ENCODE measurements around the gene GALNT14.

Gene GALNT14

GRCh38 chr2:31053929-31054782 is 84.1 kb downstream of the GALNT14 start:
- DNase-seq (no peak), ATAC-seq (replicated peaks) (no peak)
- no peaks in the 10 kb centered on the region for H3K9me3 Mint-ChIP-seq
- peaks cover 23 to 48% of the 10 kb centered on the region in 2 donors for H3K27me3 Mint-ChIP-seq
- no peak overlapping the region for H3K27ac Mint-ChIP-seq
- H3K4me1 Mint-ChIP-seq (ENCODE audit: low read depth in 2 of 2) = no peaks in the 10 kb centered on the region
- H3K4me3 Mint-ChIP-seq = no peak overlapping the region
- no peaks in the 10 kb centered on the region for H3K36me3 Mint-ChIP-seq (ENCODE audit: insufficient read depth)

- no peak for DNase-seq
- H3K4me3 Mint-ChIP-seq = no peak overlapping the region
These were observed 86.0 kb downstream of the GALNT14 start for GRCh38 chr2:31052284-31052683.

GRCh38 chr2:31051258-31052140 is 86.7 kb downstream of the GALNT14 start:
- DNase-seq (no peak), ATAC-seq (replicated peaks) (no peak)
- H3K4me1 Mint-ChIP-seq (ENCODE audit: low read depth in 2 of 2) = no peaks in the 10 kb centered on the region
- no peak overlapping the region for H3K27ac Mint-ChIP-seq
- H3K9me3 Mint-ChIP-seq = no peaks in the 10 kb centered on the region
- no peak overlapping the region for H3K4me3 Mint-ChIP-seq
- H3K36me3 Mint-ChIP-seq (ENCODE audit: insufficient read depth) = no peaks in the 10 kb centered on the region
- peaks cover 21 to 42% of the 10 kb centered on the region in 2 donors for H3K27me3 Mint-ChIP-seq

More at GRCh38 chr2:31052284-31052683, 86.0 kb downstream of the GALNT14 start:
- no peak for ATAC-seq (replicated peaks)
- Mint-ChIP-seq H3K4me1 (ENCODE audit: low read depth in 2 of 2) (no peaks in the 10 kb centered on the region), H3K27ac (no peak overlapping the region), H3K9me3 (no peaks in the 10 kb centered on the region), H3K36me3 (ENCODE audit: insufficient read depth) (no peaks in the 10 kb centered on the region), H3K27me3 (peaks cover 21 to 42% of the 10 kb centered on the region in 2 donors)

- Mint-ChIP-seq H3K27ac (no peak overlapping the region), H3K27me3 (peaks cover 21 to 42% of the 10 kb centered on the region in 2 donors), H3K9me3 (no peaks in the 10 kb centered on the region), H3K36me3 (ENCODE audit: insufficient read depth) (no peaks in the 10 kb centered on the region), H3K4me3 (no peak overlapping the region), H3K4me1 (ENCODE audit: low read depth in 2 of 2) (no peaks in the 10 kb centered on the region)
- DNase-seq = no peak
- no peak for ATAC-seq (replicated peaks)
These were observed 88.2 kb downstream of the GALNT14 start for GRCh38 chr2:31049916-31050588.

GRCh38 chr2:31049264-31049663 is 89.0 kb downstream of the GALNT14 start:
- H3K27me3 Mint-ChIP-seq = peaks cover 17 to 42% of the 10 kb centered on the region in 2 donors
- no peaks in the 10 kb centered on the region for H3K4me1 Mint-ChIP-seq (ENCODE audit: low read depth in 2 of 2)
- ATAC-seq (replicated peaks) (no peak), DNase-seq (no peak)
- H3K9me3 Mint-ChIP-seq = no peaks in the 10 kb centered on the region
- no peak overlapping the region for H3K4me3 Mint-ChIP-seq
- H3K36me3 Mint-ChIP-seq (ENCODE audit: insufficient read depth) = no peaks in the 10 kb centered on the region
- H3K27ac Mint-ChIP-seq = no peak overlapping the region

- Mint-ChIP-seq H3K36me3 (ENCODE audit: insufficient read depth) (no peaks in the 10 kb centered on the region), H3K27ac (no peak overlapping the region), H3K27me3 (peaks cover 7 to 29% of the 10 kb centered on the region in 2 donors), H3K4me1 (ENCODE audit: low read depth in 2 of 2) (no peaks in the 10 kb centered on the region), H3K4me3 (no peak overlapping the region), H3K9me3 (no peaks in the 10 kb centered on the region)
- ATAC-seq (replicated peaks) = no peak
- no peak for DNase-seq
These were observed 90.6 kb downstream of the GALNT14 start for GRCh38 chr2:31047599-31047998.

- no peaks in the 10 kb centered on the region for H3K36me3 Mint-ChIP-seq (ENCODE audit: insufficient read depth)
These were observed 99.9 kb downstream of the GALNT14 start for GRCh38 chr2:31038385-31038784.

GRCh38 chr2:31037058-31037457 is 101.2 kb downstream of the GALNT14 start:
- Mint-ChIP-seq H3K36me3 (ENCODE audit: insufficient read depth) (no peaks in the 10 kb centered on the region), H3K9me3 (peaks cover 11 to 12% of the 10 kb centered on the region in 2 donors), H3K4me1 (ENCODE audit: low read depth in 2 of 2) (no peaks in the 10 kb centered on the region), H3K27me3 (peaks cover 0 to 15% of the 10 kb centered on the region in 2 donors), H3K27ac (no peak overlapping the region), H3K4me3 (no peak overlapping the region)
- ATAC-seq (replicated peaks) (no peak), DNase-seq (no peak)

More at GRCh38 chr2:31038385-31038784, 99.9 kb downstream of the GALNT14 start:
- Mint-ChIP-seq H3K27me3 (peaks cover 0 to 12% of the 10 kb centered on the region in 2 donors), H3K27ac (no peak overlapping the region), H3K4me3 (no peak overlapping the region), H3K9me3 (peaks cover 11 to 12% of the 10 kb centered on the region in 2 donors), H3K4me1 (ENCODE audit: low read depth in 2 of 2) (no peaks in the 10 kb centered on the region)
- ATAC-seq (replicated peaks) (no peak), DNase-seq (no peak)

GRCh38 chr2:31033032-31033431 is 105.2 kb downstream of the GALNT14 start:
- ATAC-seq (replicated peaks) (no peak), DNase-seq (no peak)
- Mint-ChIP-seq H3K9me3 (peaks cover 9 to 12% of the 10 kb centered on the region in 2 donors), H3K27me3 (peaks cover 0 to 15% of the 10 kb centered on the region in 2 donors), H3K36me3 (ENCODE audit: insufficient read depth) (no peaks in the 10 kb centered on the region), H3K27ac (no peak overlapping the region), H3K4me1 (ENCODE audit: low read depth in 2 of 2) (no peaks in the 10 kb centered on the region), H3K4me3 (no peak overlapping the region)

GRCh38 chr2:31032475-31032874 is 105.8 kb downstream of the GALNT14 start:
- H3K27ac Mint-ChIP-seq = no peak overlapping the region

GRCh38 chr2:31031132-31031706 is 107.0 kb downstream of the GALNT14 start:
- no peak for ATAC-seq (replicated peaks)
- Mint-ChIP-seq H3K4me3 (no peak overlapping the region), H3K27ac (no peak overlapping the region), H3K27me3 (peaks cover 0 to 15% of the 10 kb centered on the region in 2 donors), H3K9me3 (peaks cover 2 to 5% of the 10 kb centered on the region in 2 donors), H3K4me1 (ENCODE audit: low read depth in 2 of 2) (no peaks in the 10 kb centered on the region), H3K36me3 (ENCODE audit: insufficient read depth) (no peaks in the 10 kb centered on the region)
- DNase-seq = no peak

More at GRCh38 chr2:31032475-31032874, 105.8 kb downstream of the GALNT14 start:
- ATAC-seq (replicated peaks) (no peak), DNase-seq (no peak)
- Mint-ChIP-seq H3K4me1 (ENCODE audit: low read depth in 2 of 2) (no peaks in the 10 kb centered on the region), H3K9me3 (peaks cover 9 to 12% of the 10 kb centered on the region in 2 donors), H3K36me3 (ENCODE audit: insufficient read depth) (no peaks in the 10 kb centered on the region), H3K27me3 (peaks cover 0 to 15% of the 10 kb centered on the region in 2 donors), H3K4me3 (no peak overlapping the region)

- no peaks in the 10 kb centered on the region for H3K9me3 Mint-ChIP-seq
- H3K4me3 Mint-ChIP-seq = no peak overlapping the region
- peaks cover 10 to 12% of the 10 kb centered on the region in 2 donors for H3K27me3 Mint-ChIP-seq
- no peak for ATAC-seq (replicated peaks)
- no peaks in the 10 kb centered on the region for H3K4me1 Mint-ChIP-seq (ENCODE audit: low read depth in 2 of 2)
- H3K27ac Mint-ChIP-seq = no peak overlapping the region
- DNase-seq = no peak
- H3K36me3 Mint-ChIP-seq (ENCODE audit: insufficient read depth) = no peaks in the 10 kb centered on the region
These were observed 109.8 kb downstream of the GALNT14 start for GRCh38 chr2:31028417-31028816.

- no peaks in the 10 kb centered on the region for H3K4me1 Mint-ChIP-seq (ENCODE audit: low read depth in 2 of 2)
- peaks cover 6 to 15% of the 10 kb centered on the region in 2 donors for H3K27me3 Mint-ChIP-seq
- no peak overlapping the region for H3K27ac Mint-ChIP-seq
- DNase-seq (no peak), ATAC-seq (replicated peaks) (no peak)
- H3K4me3 Mint-ChIP-seq = no peak overlapping the region
- no peaks in the 10 kb centered on the region for H3K36me3 Mint-ChIP-seq (ENCODE audit: insufficient read depth)
- no peaks in the 10 kb centered on the region for H3K9me3 Mint-ChIP-seq
These were observed 110.7 kb downstream of the GALNT14 start for GRCh38 chr2:31027549-31027948.
